HG03460 (cell line): ENCODE results near the gene TSPAN14.

Source experiments
- ATAC-seq: cut with Tn5 transposase; IDR thresholded peaks from one replicate; pipeline ENCODE4 v1.9.1; 2021; ENCODE audit not compliant: unreplicated experiment

The TSPAN14 gene

DNA sequence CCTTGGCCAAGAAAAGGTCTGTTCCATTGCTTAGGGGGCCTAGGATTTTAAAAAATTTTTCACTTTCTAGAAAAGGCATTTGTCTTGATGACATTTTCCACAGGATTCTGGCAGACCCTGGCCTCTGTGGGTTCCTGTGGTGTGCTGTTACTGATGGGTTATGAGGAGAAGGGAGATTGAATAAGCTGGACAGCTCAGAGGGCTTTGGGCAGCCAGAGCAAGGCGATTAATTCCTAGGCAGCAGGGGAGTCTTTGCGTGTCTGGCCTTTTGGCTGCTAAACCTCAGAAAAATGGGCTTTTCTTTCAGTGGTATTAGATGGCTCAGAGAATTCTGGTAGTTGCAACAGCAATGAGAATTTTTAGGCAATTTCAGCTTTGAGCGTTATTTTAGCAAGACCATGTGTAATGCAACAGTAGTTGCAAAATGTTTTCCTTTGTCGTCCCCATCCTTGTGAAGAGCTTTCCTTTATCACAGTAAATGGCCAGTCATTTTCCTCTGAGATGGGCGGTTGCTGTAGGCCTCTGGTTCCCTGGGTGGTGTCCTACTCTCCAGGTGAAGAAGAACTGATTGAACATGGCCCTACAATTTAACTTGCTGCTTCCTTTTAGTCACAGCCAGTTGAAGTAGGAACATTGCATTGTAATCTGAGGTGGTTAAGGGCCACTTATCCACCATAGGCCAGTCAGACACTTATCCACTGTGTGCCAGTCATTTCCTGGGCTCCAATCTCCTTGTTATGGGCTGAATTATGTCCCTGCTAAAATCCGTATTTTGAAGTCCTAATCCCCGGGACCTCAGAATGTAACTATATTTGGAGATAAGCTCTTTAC is 126.7 kb downstream of the TSPAN14 start:
- ATAC-seq: no peak

DNA sequence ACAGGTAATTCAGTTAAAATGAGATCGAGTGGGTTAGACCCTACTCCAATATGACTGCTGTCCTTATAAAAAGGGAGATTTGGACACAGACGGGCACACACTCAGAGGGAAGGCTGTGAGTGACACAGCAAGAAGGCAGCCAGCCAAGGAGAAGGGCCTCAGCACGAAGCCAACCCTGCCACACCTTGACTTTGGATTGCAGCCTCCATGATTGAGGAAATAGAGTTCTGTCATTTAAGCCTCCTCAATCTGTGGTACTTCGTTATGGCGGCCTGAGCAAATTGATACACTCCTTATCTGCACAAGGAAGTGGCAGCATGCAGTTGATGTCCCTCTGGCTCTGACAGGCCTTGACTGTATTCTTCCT is 127.3 kb downstream of the TSPAN14 start:
- no peak for ATAC-seq

DNA sequence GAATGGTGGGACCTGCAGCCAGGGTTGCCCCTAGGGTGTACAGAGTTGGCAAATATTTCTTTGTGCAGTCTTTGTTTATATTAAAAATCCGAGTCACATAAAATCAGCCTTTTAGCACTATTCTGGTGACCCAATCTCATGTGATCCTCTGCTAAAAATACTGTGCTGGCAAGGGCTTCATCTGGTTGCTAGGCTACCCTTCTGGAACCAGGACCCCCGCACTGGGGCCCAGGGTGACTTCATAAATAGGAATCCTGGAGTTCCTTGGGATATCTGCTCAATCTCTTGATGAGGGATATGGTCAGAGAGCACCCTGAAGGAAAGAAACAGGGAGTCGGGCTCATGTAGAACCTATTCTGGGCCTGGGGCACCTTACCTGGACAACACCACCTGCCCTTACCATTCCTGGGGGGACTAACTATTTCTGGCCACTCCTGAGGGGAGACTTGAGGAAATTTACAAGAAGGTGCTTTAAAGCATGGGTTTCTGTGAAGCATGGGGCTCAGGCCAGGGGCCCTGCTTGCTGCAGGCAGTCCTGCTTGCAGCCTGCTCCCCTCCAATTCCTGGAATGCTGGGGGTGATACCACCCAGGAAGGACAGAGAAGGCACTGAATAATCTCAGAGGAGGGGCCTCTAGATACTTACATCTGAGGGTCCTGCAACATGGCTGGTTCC is 128.3 kb downstream of the TSPAN14 start:
- no peak for ATAC-seq
